22Rv1 (cell line): ENCODE data around the gene APOM.

Source experiments
- H3K27ac ChIP-seq: fragments of 450-650 bp; 2 replicates; pipeline ENCODE4 v1.5.1; 2017
- ZFX ChIP-seq: fragments of 450-650 bp; IDR thresholded peaks from 2 replicates; pipeline ENCODE4 v1.6.1; 2017; ENCODE audit warnings: antibody characterized with exemption, borderline replicate concordance
- TF ChIP-seq, protein P1 (sequence below): fragments of 450-650 bp; IDR thresholded peaks from 2 replicates; pipeline ENCODE4 v1.5.1; 2017; ENCODE audit warnings: mild to moderate bottlenecking

APOM gene

DNA sequence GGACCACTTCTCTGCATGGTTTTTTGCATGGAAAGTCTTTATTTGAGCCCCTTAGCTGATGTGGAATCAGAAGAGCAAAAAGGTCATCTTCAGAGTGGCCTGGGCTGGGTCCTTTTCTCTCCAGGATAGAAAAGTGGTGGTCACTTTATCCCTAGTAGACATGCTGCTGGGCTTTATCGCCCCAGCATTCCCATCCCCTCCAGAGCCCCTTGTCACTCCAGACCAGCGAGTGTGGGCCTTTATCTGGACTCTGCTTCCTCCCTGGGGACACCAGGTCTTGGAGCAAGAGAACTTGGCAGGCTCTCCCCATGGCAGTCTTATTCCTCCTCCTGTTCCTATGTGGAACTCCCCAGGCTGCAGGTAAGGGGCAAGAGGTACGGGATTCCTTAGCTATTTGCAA lies 50.9 kb downstream of the APOM start, which contains the start of gene LY6G6F:
LY6G6F (plus strand) TSS at position 268 of the 400 bp plus-strand sequence; CDS start at position 309, 41 bp downstream.
- no peak for TF ChIP-seq ZFX
- TF ChIP-seq, protein P1, sequence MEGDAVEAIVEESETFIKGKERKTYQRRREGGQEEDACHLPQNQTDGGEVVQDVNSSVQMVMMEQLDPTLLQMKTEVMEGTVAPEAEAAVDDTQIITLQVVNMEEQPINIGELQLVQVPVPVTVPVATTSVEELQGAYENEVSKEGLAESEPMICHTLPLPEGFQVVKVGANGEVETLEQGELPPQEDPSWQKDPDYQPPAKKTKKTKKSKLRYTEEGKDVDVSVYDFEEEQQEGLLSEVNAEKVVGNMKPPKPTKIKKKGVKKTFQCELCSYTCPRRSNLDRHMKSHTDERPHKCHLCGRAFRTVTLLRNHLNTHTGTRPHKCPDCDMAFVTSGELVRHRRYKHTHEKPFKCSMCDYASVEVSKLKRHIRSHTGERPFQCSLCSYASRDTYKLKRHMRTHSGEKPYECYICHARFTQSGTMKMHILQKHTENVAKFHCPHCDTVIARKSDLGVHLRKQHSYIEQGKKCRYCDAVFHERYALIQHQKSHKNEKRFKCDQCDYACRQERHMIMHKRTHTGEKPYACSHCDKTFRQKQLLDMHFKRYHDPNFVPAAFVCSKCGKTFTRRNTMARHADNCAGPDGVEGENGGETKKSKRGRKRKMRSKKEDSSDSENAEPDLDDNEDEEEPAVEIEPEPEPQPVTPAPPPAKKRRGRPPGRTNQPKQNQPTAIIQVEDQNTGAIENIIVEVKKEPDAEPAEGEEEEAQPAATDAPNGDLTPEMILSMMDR: no peak

DNA sequence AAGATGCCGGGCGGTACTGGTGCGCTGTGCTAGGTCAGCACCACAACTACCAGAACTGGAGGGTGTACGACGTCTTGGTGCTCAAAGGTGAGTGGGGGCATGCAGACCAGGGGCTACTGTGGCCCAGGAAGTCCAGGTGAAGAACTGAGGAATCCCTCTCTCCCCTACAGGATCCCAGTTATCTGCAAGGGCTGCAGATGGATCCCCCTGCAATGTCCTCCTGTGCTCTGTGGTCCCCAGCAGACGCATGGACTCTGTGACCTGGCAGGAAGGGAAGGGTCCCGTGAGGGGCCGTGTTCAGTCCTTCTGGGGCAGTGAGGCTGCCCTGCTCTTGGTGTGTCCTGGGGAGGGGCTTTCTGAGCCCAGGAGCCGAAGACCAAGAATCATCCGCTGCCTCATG lies 52.0 kb downstream of the APOM start:
- TF ChIP-seq, protein P1: no peak
- TF ChIP-seq ZFX: no peak
- H3K27ac ChIP-seq: no peak overlapping the region

More for the DNA sequence above, 50.9 kb downstream of the APOM start, which contains the start of gene LY6G6F:
- H3K27ac ChIP-seq: no peak within 1 kb of the TSS
